ENCODE data around the gene OTOP2.

OTOP2 gene

DNA sequence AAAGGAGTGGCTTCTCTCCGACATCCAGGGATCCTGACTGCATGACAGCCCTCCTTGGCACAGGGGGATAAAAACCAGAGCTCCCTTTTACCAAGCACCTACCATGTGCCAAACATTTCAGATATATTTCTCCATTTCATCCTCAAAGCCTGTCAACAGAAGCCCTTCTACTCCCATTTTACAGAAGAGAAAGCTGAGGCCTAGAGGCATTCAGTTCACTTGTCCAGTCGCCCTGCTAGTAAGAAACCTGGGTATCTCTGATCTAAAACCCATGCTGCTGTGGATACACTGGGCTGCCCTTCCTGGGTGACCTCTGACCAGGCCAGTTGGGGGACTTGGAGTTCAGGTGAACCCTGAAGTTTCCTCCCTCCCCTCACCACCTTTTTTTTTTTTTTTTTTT is 45.4 kb upstream of the OTOP2 start:
- Histone ChIP-seq H3K27ac (no peak overlapping the region), H3K4me3 (ENCODE audit: low read depth, low read length) (no peak overlapping the region), H3K9me3 (ENCODE audit: severe bottlenecking) (no peaks in the 10 kb centered on the region), H3K27me3 (ENCODE audit: insufficient read depth, low read depth, severe bottlenecking) (no peaks in the 10 kb centered on the region), H3K36me3 (no peaks in the 10 kb centered on the region)
- no peak for DNase-seq
- TF ChIP-seq, protein P1, sequence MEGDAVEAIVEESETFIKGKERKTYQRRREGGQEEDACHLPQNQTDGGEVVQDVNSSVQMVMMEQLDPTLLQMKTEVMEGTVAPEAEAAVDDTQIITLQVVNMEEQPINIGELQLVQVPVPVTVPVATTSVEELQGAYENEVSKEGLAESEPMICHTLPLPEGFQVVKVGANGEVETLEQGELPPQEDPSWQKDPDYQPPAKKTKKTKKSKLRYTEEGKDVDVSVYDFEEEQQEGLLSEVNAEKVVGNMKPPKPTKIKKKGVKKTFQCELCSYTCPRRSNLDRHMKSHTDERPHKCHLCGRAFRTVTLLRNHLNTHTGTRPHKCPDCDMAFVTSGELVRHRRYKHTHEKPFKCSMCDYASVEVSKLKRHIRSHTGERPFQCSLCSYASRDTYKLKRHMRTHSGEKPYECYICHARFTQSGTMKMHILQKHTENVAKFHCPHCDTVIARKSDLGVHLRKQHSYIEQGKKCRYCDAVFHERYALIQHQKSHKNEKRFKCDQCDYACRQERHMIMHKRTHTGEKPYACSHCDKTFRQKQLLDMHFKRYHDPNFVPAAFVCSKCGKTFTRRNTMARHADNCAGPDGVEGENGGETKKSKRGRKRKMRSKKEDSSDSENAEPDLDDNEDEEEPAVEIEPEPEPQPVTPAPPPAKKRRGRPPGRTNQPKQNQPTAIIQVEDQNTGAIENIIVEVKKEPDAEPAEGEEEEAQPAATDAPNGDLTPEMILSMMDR (IDR thresholded peaks at IDR 0.05; ENCODE audit: low read depth, low read length) = no peak

DNA sequence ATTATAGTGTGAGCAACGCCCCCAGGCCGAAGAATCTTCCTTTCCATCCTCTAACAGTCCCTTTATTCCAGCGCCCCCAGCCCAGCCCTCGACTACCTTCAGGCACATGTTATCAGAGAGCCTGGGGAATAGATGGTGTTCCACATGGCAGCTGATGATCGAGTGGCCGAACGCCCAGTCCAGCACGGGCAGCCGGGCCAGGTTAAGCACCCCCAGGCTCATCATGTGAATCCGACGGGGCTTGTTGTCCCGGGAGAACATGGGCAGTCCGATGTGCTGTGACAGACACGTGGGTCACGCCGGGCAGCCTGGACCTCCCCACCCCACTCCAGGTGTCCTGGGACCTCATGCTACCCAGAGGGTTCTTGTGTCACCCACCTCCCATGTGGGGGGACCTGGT is 44.8 kb upstream of the OTOP2 start:
- TF ChIP-seq, protein P1 (IDR thresholded peaks at IDR 0.05; ENCODE audit: low read depth, low read length) = no peak
- Histone ChIP-seq H3K27me3 (ENCODE audit: insufficient read depth, low read depth, severe bottlenecking) (no peaks in the 10 kb centered on the region), H3K9me3 (ENCODE audit: severe bottlenecking) (no peaks in the 10 kb centered on the region), H3K4me3 (ENCODE audit: low read depth, low read length) (no peak overlapping the region), H3K36me3 (no peaks in the 10 kb centered on the region), H3K27ac (no peak overlapping the region)
- DNase-seq = no peak

DNA sequence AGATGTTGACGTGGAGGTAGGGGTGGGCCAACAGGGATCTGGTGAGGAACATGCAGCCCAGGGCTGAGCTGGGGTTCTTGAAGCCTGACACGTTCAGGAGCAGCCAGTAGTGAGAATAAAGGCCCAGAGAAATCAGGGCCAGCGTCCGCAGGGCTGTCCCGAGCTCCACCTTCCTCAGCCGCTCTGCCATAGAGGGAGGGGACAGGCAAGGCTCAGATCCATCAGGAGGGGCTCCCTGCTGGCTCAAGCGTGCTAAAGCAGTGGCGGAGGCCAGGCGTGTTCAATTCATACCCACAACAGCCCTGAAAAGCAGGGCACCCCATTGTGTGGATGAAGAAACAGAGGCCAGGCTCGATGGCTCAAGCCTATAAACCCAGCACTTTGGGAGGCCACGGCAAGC is 43.0 kb upstream of the OTOP2 start:
- TF ChIP-seq, protein P1 (IDR thresholded peaks at IDR 0.05; ENCODE audit: low read depth, low read length) = no peak
- Histone ChIP-seq H3K36me3 (no peaks in the 10 kb centered on the region), H3K27ac (no peak overlapping the region), H3K4me3 (ENCODE audit: low read depth, low read length) (no peak overlapping the region), H3K27me3 (ENCODE audit: insufficient read depth, low read depth, severe bottlenecking) (no peaks in the 10 kb centered on the region), H3K9me3 (ENCODE audit: severe bottlenecking) (no peaks in the 10 kb centered on the region)
- no peak for DNase-seq

DNA sequence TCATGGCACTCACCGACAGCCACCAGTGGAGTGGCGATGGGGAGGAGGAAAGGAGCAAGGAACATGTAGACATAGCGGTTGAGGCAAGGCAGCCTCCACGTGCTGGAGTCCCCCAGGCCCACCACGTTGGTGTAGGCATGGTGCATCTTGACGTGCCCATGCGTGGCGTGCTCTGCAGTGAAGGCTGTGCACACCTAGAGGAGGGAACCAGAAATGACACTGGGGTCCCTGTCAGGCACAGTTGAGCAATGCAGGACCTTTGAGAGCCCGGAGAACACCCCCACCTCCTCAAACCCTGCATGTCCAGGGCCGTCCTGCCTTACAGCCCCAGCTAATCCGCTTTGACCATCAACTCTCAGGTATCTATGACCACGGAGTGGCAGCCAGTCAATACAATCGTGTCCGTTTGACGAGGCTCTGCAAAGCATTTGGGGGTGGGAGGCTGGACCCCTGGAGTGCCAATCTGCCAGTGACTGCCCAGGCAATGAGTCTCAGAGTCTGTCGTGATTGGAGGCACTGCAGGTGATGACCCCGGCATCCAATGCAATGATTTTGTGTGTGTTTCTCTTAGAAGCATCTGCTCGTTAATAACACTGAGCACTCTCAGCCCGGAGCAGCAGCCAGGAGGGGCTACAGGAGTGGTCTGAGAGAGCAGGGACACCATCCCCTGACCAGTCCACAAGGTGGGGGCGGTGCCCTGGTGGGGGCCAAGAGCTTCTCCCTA is 41.4 kb upstream of the OTOP2 start:
- TF ChIP-seq, protein P1 (IDR thresholded peaks at IDR 0.05; ENCODE audit: low read depth, low read length) = peak; percentile 48
- H3K36me3 ChIP-seq = no peaks in the 10 kb centered on the region
- H3K9me3 ChIP-seq (ENCODE audit: severe bottlenecking) = no peaks in the 10 kb centered on the region
- H3K27ac ChIP-seq = no peak overlapping the region
- H3K4me3 ChIP-seq (ENCODE audit: low read depth, low read length) = no peak overlapping the region
- H3K27me3 ChIP-seq (ENCODE audit: insufficient read depth, low read depth, severe bottlenecking) = no peaks in the 10 kb centered on the region
- peak; percentile 71 for DNase-seq

DNA sequence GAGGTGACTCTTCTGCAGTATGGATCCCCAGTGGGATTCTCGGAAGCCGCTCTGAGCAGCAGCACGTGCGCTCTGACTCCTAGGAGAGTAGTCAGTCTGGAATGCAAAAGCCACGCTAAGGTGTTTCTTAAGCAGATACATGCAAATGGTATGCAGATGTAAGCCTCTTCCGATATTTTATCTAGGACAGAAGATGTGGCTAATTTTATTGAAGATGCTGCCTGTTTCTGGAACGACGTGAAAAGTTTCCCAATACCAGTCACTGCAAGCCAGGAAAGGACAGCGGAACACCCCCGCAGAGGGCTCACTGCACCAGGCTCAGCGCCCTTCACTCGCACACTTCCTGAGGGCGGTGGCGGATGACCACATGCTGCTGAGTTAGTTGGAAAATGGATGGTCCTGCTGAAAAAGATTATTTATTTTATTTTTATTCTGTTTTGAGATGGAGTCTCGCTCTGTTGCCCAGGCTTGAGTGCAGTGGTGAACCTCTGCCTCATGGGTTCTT is 40.8 kb upstream of the OTOP2 start:
- H3K27me3 ChIP-seq (ENCODE audit: insufficient read depth, low read depth, severe bottlenecking) = no peaks in the 10 kb centered on the region
- no peak overlapping the region for H3K27ac ChIP-seq
- no peak overlapping the region for H3K4me3 ChIP-seq (ENCODE audit: low read depth, low read length)
- no peaks in the 10 kb centered on the region for H3K36me3 ChIP-seq
- DNase-seq = no peak
- H3K9me3 ChIP-seq (ENCODE audit: severe bottlenecking) = no peaks in the 10 kb centered on the region
- TF ChIP-seq, protein P1 (IDR thresholded peaks at IDR 0.05; ENCODE audit: low read depth, low read length) = no peak

DNA sequence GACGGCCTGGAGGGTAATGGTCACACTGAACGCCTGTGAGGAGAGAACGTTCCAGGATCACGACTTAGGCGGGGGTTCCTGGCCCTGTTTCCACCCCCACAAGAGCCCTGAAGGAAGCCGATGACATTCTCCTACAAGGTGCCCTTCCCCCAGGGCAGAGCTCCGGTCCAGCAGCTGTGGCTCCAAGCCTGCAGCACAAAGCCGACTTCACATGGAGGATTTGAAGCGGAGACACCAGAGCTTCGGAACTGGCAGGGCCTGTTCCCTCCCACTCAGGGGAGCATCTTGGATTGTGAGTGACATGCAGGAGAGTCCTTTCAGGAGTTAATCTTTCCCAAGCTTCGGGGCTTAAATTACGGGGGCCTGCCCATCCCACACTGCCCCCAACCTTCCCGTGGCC is 35.6 kb upstream of the OTOP2 start:
- TF ChIP-seq, protein P1 (IDR thresholded peaks at IDR 0.05; ENCODE audit: low read depth, low read length) = no peak
- H3K9me3 ChIP-seq (ENCODE audit: severe bottlenecking) = no peaks in the 10 kb centered on the region

More for the DNA sequence above, 35.6 kb upstream of the OTOP2 start:
- Histone ChIP-seq H3K36me3 (no peaks in the 10 kb centered on the region), H3K4me3 (ENCODE audit: low read depth, low read length) (no peak overlapping the region), H3K27me3 (ENCODE audit: insufficient read depth, low read depth, severe bottlenecking) (peaks cover 5% of the 10 kb centered on the region), H3K27ac (peak overlapping the region; percentile 12; the same call in 1 of the 2 replicates)
- DNase-seq = peak; percentile 85

Measured in WERI-Rb-1 (cell line).